Hematopoietic multipotent progenitor cell treated with erythropoietin and hydrocortisone succinate and interleukin-3 and kit ligand, for 6 days (in vitro differentiated cells): Measurements from ENCODE around the gene COBL.

Experiments used
- DNase-seq: peaks from one replicate; pipeline ENCODE4 v3.0.0-alpha.2; 2015

Gene COBL

DNA sequence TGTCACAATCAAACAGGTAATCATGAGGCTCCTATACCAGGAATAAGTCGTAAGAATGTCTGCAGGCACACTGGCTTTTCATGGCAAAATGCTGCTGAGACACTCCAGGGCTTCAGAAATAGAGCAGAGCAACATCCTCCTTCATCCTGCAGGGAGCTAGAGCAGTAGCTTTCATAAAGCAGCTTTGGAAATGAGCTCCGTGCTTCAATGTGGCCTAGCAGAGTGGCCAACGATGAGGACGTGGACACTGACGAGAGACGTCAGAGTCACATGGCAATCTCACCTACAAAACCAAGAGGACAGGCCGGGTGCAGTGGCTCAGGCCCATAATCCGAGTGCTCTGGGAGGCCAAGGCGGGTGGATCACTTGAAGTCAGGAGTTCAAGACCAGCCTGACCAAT lies 9.8 kb downstream of the COBL start:
- no peak for DNase-seq

DNA sequence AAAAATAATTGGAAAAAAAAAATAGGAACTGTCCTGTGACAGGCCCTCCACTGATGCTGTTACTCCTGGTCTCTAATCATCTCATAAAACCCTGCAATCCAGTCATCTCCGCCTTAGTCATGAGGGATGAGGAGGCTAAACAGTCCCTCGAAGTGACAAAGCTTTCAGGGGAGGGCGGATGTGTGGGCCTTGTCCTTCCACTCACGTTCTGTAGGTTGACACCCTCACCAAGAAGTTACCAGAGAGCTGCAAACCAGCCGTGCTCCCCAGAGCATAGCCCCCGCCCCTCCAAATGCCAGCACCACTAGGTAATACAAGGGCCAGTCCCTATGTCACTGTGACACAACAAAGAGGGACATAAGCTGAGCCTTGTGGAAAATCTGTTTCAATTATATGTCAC lies 11.9 kb downstream of the COBL start:
- no peak for DNase-seq

DNA sequence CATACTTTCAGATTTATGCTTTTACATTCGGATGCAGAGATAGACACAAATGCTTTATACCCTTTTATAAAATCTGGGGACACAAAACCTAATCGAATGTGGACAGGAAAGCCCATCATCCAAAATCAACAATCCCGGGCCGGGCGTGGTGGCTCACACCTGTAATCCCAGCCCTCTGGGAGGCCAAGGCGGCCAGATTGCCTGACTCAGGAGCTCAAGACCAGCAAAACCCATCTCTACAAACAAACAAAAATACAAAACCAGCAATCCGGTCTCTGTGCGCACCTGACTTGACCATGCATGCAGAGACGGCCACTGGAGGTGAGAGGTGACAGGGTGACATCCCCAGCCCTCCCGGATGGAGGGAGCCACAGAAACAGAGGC lies 13.5 kb downstream of the COBL start:
- DNase-seq: no peak

DNA sequence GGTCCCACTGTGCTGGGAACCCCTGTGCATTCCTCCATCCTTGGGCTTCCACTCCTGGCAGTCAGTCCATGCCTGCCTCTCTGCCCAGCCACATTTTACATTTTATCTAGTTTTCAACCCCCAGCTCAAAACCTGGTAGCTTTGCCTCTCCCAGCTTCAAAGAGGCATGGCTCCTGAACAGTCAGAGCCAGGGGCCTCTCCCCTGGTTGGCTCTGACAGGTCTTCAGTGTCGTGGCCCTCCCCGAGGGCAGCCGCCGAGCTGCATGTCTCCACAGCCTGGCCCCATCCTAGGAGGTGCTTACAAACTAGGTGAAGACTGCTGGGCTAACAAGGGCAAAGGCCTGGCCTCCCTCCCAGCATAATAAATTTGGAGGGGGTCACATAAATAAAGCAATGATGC lies 14.8 kb downstream of the COBL start:
- no peak for DNase-seq

DNA sequence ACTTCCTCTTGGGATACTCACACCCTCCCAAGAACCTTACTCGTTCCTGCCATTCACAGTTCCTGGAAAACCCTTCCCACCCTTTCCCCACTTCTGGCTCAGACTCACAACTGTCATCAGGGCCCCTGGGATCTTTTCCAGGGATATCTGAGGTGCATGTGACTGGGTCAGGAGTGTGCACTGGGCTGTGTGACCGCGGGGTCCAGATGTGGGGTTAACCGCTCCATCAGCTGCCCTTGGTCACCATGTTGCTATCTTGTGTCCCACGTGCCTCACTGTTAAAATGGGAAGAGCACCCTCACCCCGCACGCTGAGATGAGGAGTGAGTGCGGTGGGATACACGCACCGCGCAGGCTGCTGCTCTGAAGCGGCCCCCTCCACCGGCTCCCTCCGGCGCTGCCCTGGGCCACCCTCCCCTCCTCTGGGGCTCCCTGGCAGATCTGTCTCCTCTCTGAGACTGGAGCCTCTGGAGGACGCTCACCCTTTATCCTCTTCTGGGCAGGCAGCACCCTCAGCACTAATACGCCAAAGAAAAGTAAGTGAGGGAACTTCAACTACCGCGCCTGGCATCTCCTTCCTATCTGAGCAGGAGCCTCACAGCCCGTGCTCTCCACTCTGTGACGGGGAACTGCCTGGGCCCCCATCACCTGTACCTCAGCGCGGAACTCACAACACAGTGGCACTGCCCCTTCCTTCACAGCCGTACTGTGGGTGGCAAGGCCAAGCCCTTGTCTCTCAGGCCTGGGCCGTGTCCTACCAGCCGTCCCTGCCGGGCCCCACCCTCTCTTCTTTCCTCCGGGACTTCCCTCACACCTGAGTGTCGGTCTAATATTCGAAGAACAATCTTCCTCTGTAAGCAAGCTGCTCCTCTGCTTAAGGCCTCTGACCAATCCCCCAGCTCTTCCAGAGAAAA lies 15.6 kb downstream of the COBL start:
- no peak for DNase-seq

DNA sequence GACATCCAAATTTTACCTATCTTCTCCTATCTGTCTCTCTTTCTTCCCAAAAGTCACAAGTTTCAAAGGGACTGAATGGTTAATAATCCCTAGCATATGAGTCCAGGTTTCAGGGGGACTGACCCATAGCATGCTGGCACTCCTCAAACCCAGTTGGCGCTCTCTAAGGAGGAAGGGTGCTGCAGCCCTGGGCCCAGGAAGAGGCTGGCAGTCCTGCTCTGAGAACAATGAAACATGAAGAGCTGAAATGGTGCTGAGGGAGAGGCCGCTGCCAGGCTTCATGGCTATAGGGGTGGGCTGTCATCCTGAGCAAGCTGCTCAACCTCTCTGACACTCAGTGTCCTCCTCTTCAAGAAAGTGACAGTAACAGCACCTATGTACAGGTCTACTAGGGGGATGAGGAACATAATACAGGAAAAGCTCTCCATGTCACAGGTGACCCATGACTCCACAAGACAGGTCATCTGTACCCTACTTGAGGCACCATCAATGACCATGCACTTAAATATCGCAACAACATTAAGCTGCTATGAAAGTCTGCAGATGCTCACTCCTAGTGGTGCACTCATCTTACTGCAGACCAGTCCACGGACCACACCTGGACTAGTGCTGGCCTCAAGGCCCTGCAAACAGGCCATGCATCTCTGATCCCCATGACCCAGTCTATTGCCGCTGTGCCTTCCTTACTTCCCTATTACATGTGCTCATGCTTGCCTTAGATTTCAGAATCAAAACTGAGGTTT lies 17.0 kb downstream of the COBL start:
- no peak for DNase-seq

DNA sequence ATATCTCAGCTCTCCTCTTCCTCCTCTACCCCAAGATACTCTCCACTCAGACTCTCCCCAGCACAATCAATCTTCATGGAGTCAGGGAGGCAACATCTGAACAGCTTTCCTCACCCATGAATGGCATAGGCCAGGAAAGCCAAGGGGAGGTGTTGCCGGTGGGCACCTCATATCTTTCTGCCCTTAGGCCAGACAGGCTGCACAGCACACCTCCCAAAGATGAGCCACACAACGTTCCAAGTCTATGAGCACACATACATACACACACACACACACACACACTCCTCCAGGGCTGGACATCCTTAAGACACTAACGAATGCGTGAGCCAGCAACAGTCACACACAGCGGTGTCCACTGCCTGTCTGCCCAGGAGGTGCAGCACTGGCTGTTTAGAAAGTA lies 17.7 kb downstream of the COBL start:
- no peak for DNase-seq

DNA sequence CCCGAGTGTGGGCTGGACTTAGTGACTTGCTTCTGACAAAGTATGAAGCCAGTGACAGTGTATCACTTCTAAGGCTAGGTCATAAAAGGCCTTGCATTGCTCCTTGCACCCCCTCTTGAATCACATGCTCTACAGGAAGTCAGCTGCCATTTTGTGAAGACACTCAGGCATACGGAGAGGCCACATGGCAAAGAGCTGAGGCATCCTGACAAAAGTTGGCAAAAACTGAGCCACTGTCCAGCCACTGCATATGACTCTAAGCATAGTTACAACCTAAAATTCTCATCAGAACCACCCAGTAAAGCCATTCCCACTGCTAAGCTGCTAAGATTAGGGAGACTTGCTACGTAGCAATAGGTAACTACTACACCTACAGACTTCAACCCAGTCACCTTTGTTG lies 18.6 kb downstream of the COBL start:
- no peak for DNase-seq

DNA sequence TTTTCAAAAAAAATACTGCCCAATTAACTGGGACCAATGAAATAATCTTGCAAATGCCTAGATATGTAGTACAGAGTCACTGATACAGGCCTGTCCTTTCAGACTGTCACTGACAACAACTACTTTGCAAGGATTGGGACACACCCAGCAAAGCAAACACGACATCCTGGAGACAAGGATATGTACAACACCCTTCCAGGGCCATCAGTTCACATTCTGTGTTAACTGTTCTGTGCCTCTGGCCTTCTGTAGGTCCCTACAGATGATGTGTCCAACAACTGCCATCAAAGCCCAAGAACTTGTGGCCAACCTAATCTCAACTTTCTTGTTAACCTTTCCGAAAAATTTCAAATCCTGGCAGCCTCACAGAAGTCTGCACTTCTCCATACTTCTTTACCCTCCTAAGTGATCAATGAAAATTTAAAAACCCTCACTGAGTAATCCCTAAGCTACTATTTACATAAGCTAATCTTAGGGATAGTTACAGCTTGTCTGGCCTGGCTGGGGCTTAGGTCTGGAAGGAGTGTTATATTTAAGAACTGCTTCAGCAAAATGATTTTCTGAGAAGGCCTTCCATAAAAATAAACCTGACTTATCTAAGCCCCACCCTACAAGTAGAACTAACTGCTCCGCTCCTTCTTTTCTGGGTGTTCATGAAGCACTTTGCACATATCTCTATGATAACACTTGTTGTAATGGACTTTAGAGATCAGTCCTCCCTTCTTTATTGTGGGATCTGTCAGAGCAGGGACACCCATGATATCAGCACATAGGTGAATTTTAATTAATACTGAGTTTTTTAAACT lies 21.0 kb downstream of the COBL start:
- DNase-seq: no peak

DNA sequence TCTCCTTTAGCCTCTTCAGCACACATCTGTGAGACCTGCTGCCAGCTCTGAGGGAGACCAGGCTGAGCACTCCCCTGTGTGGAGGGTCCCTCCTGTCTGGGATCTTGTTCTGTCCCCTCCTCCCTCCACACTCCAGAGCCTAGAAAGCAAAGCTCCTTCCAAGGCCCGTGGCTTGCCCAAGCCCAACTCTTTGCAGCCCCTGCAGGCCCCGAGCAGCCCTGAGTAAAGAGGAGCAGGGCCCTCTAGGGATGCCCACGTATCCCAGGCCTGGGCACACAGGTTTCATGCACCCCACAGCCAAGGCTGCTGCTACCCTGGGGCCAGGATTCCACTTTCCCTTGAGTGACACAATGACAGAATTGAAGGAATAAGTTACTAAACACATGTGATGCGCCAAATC lies 24.0 kb downstream of the COBL start:
- no peak for DNase-seq

DNA sequence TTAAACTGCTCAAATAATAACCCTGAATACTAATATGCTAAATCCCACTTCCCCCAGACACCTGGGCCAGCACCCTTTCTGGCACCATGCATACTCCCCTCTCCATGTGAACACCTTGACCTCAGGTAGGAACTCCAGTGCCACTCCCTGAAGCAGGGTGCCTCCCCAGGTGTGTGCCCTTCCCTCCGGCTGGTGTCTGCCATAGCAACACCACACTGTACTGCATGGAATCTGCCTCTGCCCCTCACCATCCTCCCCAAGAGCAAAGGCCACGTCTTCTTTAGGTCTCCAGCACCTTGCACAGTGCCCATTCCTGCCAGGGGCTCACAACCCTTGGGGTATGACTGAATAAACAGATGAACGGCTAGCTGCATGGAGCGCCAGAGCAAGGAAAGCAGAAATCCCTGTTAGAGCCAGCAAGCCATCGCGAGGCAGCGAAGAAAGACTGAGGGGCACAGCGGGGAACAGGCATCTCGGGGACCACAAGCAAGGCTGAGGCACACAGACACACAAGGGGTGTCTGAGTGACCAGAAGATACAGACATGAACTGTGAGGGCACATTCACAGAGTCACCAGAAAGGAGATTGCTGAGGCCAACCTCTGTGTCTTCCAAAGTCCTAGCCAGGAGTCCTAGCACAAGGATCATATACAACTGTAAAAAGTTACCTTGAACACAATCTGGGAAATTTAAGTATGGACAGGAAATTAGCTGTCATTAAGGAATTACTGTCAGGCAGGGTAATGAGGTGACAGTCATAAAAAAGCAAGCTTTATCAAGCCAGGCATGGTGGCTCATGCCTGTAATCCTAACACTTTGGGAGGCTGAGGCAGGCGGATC lies 25.7 kb downstream of the COBL start:
- no peak for DNase-seq

DNA sequence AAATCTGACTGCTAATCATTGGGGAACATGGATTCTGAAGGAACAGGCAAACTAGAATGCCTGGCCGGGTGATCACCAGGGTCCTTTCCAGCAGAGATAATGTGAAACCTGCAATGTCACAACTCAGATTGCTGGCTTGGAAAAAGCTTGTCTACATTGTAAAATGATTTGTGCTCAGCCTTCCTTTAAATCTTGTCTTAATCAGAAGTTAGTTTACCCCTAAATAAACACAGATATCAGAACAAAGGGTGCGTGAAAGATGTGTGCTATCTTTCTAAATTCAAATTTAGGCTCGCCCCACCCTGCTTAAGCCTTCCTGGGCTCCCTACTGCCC lies 26.3 kb downstream of the COBL start:
- DNase-seq: no peak

DNA sequence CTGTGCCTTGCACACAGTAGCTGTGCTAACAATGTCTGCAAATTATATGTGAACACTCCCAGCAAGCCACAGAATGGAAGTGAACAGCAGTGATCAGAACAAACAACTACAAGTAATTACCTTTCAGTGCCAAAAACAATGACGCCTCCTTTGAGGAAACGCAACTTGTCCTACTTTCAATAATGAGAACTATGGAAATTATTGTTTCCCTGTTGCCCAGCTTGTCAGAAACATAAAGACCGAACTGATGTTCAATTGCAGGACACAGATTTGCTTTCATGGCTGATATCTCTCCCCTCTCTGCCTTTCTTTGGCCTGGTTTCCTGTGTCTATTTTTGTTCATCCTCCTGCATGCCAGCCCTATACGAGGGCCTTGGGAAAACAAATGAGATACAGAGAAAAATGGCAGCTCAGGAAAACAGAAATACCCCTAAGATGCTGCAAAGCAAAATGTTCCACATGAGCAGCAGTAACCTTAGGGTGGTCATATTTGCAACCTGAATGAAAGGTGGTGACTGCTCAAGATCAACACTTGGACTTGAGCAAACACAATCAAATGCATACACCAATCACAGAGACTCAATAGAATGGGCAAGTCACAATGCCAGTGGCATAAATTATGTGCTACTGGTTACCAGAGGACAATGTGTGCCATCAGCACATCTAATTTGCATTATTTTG lies 26.8 kb downstream of the COBL start:
- DNase-seq: no peak

DNA sequence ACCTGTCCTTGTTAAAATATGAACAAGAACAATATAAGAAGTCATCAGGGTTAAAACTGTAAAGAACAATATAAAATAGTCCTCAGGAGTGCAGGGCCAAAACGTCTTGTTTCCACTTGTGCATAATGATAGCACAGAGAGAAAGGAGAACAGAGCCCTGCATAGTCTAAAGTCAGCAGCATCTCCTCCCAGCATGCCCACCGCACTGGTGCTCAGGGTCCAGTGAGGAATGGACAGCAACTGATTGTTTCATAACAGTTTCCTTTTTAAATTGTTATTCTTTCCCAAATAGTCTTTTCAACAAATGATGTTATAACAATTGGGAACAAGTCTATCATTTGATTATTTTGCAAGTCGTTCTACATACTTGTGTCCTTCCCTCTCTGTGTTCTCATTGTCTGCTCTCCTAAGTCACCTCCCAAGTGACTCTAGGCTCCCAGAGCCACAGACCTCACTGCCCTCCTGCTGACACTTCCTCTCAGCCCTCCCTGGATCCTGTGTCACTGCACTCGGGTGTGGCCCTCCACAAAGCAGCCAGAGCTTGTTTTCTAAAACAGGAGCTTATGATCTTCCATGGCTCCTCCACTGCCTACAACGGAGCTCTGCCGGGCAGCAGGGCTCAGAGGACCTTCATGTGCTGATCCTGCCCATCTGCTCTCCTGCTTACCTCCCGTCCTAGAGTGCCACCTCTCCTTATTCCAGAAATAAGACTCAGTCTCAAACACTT lies 27.6 kb downstream of the COBL start:
- no peak for DNase-seq

DNA sequence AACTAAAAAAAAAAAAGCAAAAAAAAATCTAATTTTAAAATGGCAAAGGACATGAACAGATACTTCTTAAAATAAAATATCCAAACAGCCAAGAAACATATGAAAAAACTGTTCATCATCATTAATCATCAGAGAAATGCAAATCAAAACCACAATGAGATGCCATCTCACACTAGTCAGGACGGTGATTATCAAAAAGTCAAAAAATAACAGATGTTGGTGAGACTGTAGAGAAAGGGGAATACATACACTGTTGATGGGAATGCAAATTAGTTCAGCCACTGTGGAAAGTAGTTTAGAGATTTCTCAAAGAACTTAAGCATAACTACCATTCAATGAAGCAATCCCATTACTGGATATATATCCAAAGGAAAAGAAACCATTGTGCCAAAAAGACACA lies 30.2 kb downstream of the COBL start:
- DNase-seq: no peak

DNA sequence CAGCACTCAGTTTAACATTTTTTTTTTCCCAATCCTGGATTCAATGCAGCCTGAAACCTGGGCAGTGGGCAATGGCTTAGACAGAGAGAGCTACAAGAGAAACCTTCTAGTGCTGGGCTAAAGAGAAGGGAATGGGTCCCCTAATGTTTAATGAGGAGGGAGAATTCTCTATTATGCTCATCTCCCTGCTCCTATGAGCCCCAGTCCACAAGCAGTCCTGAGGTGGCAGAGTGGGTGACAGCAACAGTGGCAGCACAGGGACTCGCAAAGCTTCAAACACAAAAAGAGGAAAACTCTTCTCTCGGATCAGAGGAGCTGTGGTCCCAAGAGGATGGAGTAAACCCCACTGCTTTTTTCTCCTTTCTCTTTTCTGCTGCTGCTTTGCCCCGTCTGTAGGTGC lies 36.5 kb downstream of the COBL start:
- DNase-seq: no peak

DNA sequence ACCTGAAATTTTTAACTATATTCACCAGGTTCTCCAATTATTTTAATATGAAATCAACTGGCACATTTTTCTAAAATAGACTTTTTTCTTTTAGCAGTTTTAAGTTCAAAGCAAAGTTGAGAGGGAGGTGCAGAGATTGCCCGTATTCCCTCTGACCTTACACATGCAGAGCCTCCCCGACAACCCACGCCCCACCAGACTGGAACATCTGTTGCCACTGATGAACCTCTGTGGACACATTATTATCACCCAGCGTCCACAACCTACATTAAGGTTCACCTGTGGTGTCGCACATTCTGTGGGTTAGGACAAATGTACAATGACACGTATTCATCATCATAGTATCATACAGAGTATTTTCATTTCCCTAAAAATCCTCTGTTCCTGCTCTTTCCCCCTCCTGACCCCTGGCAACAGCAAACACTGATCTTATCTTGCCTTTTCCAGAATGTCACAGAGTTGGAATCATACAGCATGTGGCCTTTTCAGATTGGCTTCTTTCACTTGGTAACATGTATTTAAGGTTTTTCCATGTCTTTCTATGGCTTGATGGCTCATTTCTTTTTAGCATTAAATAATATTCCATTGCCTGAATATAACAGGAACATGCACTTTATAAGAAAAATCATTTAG lies 37.1 kb downstream of the COBL start:
- DNase-seq: no peak

DNA sequence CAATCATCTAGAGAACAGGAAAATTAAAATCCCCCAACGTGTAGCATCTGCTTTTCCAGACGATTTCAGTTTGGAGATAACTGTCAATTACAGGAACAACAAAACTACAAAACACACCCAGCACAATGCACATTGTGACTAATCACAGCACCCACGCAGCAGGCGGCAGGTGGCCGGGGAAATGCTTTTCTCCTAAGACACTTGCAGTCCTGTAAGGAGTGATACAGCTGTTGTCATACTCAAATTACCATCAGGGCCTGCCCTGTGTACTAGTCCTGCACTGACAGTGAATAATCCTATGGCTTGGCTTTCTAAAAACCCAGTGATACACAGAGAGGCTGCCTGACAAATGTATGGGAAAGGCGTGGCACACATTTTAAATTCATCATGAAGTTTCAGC lies 37.8 kb downstream of the COBL start:
- DNase-seq: no peak

DNA sequence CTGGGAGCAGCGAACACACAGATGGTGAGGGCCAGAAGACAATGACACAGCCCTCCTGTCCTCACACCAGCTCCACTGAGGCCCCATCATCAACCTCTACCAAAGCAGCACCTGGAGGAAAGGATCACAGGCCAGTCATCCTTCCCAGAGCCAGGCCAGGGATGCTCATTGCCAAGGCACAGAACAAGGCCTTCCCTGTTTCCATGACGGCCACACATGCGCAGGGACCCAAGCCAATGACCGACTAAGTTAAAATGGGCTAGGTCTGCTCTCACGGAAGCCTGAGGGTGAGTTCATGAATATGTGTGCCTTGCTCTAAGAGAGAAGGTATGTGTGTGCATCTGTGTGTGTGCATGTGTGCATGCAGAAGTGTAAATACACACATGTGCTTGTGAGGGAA lies 39.6 kb downstream of the COBL start:
- no peak for DNase-seq

DNA sequence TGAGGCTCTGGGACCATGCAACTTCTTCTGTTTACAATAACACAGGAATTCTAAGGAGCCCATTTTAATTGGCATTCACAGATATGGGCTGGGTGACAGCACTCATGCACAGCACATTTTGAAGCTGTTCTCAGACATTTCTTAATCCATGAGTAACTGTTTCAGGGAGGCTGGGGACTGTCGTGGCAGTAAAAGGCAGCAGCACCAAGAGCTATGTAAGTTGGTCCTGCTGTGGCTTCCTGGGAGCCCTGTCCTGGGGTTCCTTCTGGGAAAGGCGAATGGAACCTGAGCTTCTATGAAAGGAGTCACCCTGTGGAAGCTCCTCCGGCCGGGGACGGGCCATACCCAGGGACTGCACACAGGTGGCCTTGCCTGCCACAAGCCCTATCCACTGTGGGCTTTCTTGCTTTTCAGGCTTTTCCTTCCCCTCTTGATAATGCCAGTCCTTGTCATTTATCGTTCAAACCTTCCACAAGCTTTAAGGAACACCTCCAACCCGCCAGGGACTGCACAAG lies 40.5 kb downstream of the COBL start:
- DNase-seq: no peak

DNA sequence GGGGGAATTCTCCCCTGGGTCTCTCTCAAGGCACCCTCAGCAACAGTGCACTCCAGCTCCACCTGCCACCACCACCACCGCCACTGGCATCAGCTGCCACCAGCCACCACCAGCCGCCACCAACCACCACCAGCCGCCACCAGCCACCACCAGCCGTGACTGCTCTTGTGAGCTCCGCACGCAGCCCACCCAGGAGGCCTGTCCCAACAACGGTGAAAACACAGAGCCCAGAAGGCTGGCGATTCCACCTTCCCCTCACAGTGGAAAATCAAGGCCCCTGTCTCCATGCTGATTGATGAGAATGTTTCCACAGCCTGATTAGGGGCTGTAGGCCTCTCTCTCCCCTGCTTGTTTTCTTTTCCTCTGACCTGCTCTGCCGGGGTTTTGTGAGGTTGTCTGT lies 41.1 kb downstream of the COBL start:
- no peak for DNase-seq
